GM23338 (cell line): ENCODE results near the gene TMA7B. TPM values are rescaled to one million over a fixed set of nuclear protein-coding genes. Genes with fewer than 3 reads are reported as not detected.

Source experiments
- ATAC-seq: fragments of 200-7000 bp; cut with Tn5 transposase; 3 replicates; pipeline ENCODE4 v1.9.1; 2020
- DNase-seq: peaks from one replicate; pipeline ENCODE4 v3.0.0-alpha.2; 2015; ENCODE audit warnings: low spot score
- H2AFZ ChIP-seq: fragments of 200-600 bp; sonication (generic); 2 replicates; pipeline ENCODE4 v1.8.0; 2016; ENCODE audit warnings: antibody characterized with exemption, mild to moderate bottlenecking, moderate library complexity
- H3F3A ChIP-seq: fragments of 200-600 bp; sonication (generic); replicated peaks from 2 replicates; pipeline ENCODE4 v1.8.0; 2017; ENCODE audit warnings: antibody characterized with exemption, mixed run types, low read depth
- H3K27ac ChIP-seq: fragments of 200-600 bp; sonication (generic); 2 replicates; pipeline ENCODE4 v1.6.1; 2016; ENCODE audit warnings: low read depth
- H3K27me3 ChIP-seq: fragments of 200-600 bp; sonication (generic); 2 replicates; pipeline ENCODE4 v1.8.0; 2016; ENCODE audit warnings: mild to moderate bottlenecking, mixed run types, moderate library complexity; ENCODE audit not compliant: insufficient read depth
- H3K36me3 ChIP-seq: fragments of 200-600 bp; sonication (generic); 2 replicates; pipeline ENCODE4 v1.8.0; 2016; ENCODE audit warnings: mild to moderate bottlenecking; ENCODE audit not compliant: insufficient read depth
- H3K4me1 ChIP-seq: fragments of 200-600 bp; sonication (generic); 2 replicates; pipeline ENCODE4 v1.8.0; 2016; ENCODE audit warnings: mild to moderate bottlenecking, moderate library complexity; ENCODE audit not compliant: insufficient read depth
- H3K4me2 ChIP-seq: fragments of 200-600 bp; sonication (generic); 2 replicates; pipeline ENCODE4 v1.7.1; 2017; ENCODE audit warnings: mixed run types
- H3K4me3 ChIP-seq: fragments of 200-600 bp; sonication (generic); 2 replicates; pipeline ENCODE4 v1.6.1; 2016; ENCODE audit warnings: mixed run types
- H3K79me2 ChIP-seq: fragments of 200-600 bp; sonication (generic); replicated peaks from 2 replicates; pipeline ENCODE4 v1.8.0; 2017; ENCODE audit warnings: mild to moderate bottlenecking; ENCODE audit not compliant: insufficient read depth
- H3K9me2 ChIP-seq: fragments of 200-600 bp; sonication (generic); 2 replicates; pipeline ENCODE4 v1.8.0; 2017; ENCODE audit not compliant: insufficient read depth
- H4K20me1 ChIP-seq: fragments of 200-600 bp; sonication (generic); replicated peaks from 2 replicates; pipeline ENCODE4 v1.8.0; 2017; ENCODE audit warnings: mild to moderate bottlenecking; ENCODE audit not compliant: insufficient read depth
- H3K27ac Mint-ChIP-seq: 2 replicates; pipeline ENCODE4 v1.8.0; 2020; ENCODE audit warnings: inconsistent platforms, mild to moderate bottlenecking, moderate library complexity, mixed read lengths
- H3K27me3 Mint-ChIP-seq: 3 replicates; pipeline ENCODE4 v1.8.0; 2022; ENCODE audit warnings: low read depth, mild to moderate bottlenecking, moderate library complexity, mixed read lengths, inconsistent platforms; ENCODE audit not compliant: insufficient read depth, poor library complexity
- H3K36me3 Mint-ChIP-seq: 3 replicates; pipeline ENCODE4 v1.8.0; 2021; ENCODE audit warnings: low read depth, mild to moderate bottlenecking, inconsistent platforms, moderate library complexity, mixed read lengths
- H3K4me1 Mint-ChIP-seq: 3 replicates; pipeline ENCODE4 v1.8.0; 2020; ENCODE audit warnings: mild to moderate bottlenecking, inconsistent platforms, mixed read lengths
- H3K4me3 Mint-ChIP-seq: 3 replicates; pipeline ENCODE4 v1.8.0; 2021; ENCODE audit warnings: moderate library complexity, mild to moderate bottlenecking, inconsistent platforms, mixed read lengths
- H3K9me3 Mint-ChIP-seq: 3 replicates; pipeline ENCODE4 v1.8.0; 2020; ENCODE audit warnings: moderate library complexity, mild to moderate bottlenecking, inconsistent platforms, mixed read lengths
- CREB1 ChIP-seq: fragments of 250-450 bp; sonication (Bioruptor Pico); IDR thresholded peaks from 2 replicates; pipeline ENCODE4 v1.5.0; 2020; ENCODE audit warnings: low read depth, mild to moderate bottlenecking, moderate library complexity
- CTCF ChIP-seq, 2 experiments: fragments of 200-600 bp in 1 of 2; sonication (generic) in 1 of 2; conservative IDR thresholded peaks; 2 replicates each; pipeline versions ENCODE4 v1.5.1 to v1.6.1; 2016 to 2017; ENCODE audit warnings: antibody characterized with exemption in 2 of 2, low read depth in 2 of 2, mild to moderate bottlenecking in 2 of 2, moderate library complexity in 1 of 2
- ETS1 ChIP-seq: IDR thresholded peaks from 2 replicates; pipeline ENCODE4 v1.6.1; 2016; ENCODE audit warnings: antibody characterized with exemption
- EZH2 ChIP-seq: fragments of 200-600 bp; sonication (generic); IDR thresholded peaks from one replicate; pipeline ENCODE4 v1.8.0; 2017; ENCODE audit warnings: antibody characterized with exemption, mild to moderate bottlenecking, low read depth; ENCODE audit not compliant: unreplicated experiment
- EZH2phosphoT487 ChIP-seq: fragments of 200-600 bp; sonication (generic); IDR thresholded peaks from one replicate; pipeline ENCODE4 v1.8.1; 2018; ENCODE audit warnings: antibody characterized with exemption; ENCODE audit not compliant: unreplicated experiment
- JUNB ChIP-seq: IDR thresholded peaks from one replicate; pipeline ENCODE4 v1.6.1; 2016; ENCODE audit warnings: antibody characterized with exemption; ENCODE audit not compliant: unreplicated experiment
- NANOG ChIP-seq: IDR thresholded peaks from 2 replicates; pipeline ENCODE4 v1.6.1; 2016; ENCODE audit warnings: antibody characterized with exemption, borderline replicate concordance
- REST ChIP-seq: IDR thresholded peaks from one replicate; pipeline ENCODE4 v1.6.1; 2018; ENCODE audit warnings: antibody characterized with exemption; ENCODE audit not compliant: unreplicated experiment
- STAT1 ChIP-seq: IDR thresholded peaks from one replicate; pipeline ENCODE4 v1.6.1; 2016; ENCODE audit warnings: antibody characterized with exemption; ENCODE audit not compliant: unreplicated experiment
- ZNF331 ChIP-seq: fragments of 250-450 bp; sonication (Bioruptor Pico); IDR thresholded peaks from 2 replicates; pipeline ENCODE4 v1.5.0; 2020; ENCODE audit warnings: low read depth, mild to moderate bottlenecking, moderate library complexity
- polyA plus RNA-seq: library from polyadenylated mRNA; unstranded; fragments of >200 nt; fragmentation: Nextera tagmentation; extraction: Ambion mirVana; gene quantifications from 2 replicates; pipeline ENCODE4 v1.2.1, GENCODE V29; 2016
- total RNA-seq: library from RNA; depleted of rRNA; stranded (reverse); fragments of >200 nt; shearing (Covaris generic); gene quantifications from 2 replicates; pipeline ENCODE4 v1.2.3, GENCODE V29; 2014

The TMA7B gene
- total and polyA plus RNA-seq, 2 experiments from 2014 or later = not detected

- no peak for TF ChIP-seq CTCF (conservative IDR thresholded peaks at IDR 0.05; ENCODE audit: low read depth in 2 of 2)
- TF ChIP-seq CREB1 (CRISPR knock-in tag) = no peak
- TF ChIP-seq REST = no peak
- TF ChIP-seq EZH2phosphoT487 = no peak
- no peak for TF ChIP-seq JUNB
- no peak for TF ChIP-seq STAT1
- no peak for TF ChIP-seq NANOG
- no peak for TF ChIP-seq ZNF331 (CRISPR knock-in tag)
- TF ChIP-seq ETS1 = no peak
- TF ChIP-seq EZH2 = no peak
These were observed 7.8 kb upstream of the TMA7B start (continued) for GRCh38 chr22:39952347-39952746.

GRCh38 chr22:39953101-39953500 is 7.1 kb upstream of the TMA7B start:
- peaks cover 26% of the 10 kb centered on the region for H3K4me1 Mint-ChIP-seq
- no peak overlapping the region for H3K27ac Mint-ChIP-seq
- peaks cover 8% of the 10 kb centered on the region for H3K27me3 Mint-ChIP-seq
- no peak overlapping the region for H3K4me3 ChIP-seq
- no peak overlapping the region for H3K4me2 ChIP-seq
- DNase-seq = no peak
- TF ChIP-seq REST (no peak), NANOG (no peak), EZH2 (no peak), CREB1 (CRISPR knock-in tag) (no peak)
- no peak overlapping the region for H3K4me3 Mint-ChIP-seq
- H3K9me2 ChIP-seq = peaks cover 4% of the 10 kb centered on the region; the same call in 1 of the 2 replicates
- no peak for ATAC-seq
- peaks cover 3% of the 10 kb centered on the region; the same call in 1 of the 3 replicates for H3K9me3 Mint-ChIP-seq
- H3K36me3 Mint-ChIP-seq = no peaks in the 10 kb centered on the region; the same call in 2 of the 3 replicates
- no peaks in the 10 kb centered on the region for H3K36me3 ChIP-seq
- no peaks in the 10 kb centered on the region for H4K20me1 ChIP-seq
- H3K4me1 ChIP-seq = peaks cover 4% of the 10 kb centered on the region; the same call in 1 of the 2 replicates
- no peaks in the 10 kb centered on the region for H3F3A ChIP-seq
- no peak overlapping the region for H3K27ac ChIP-seq
- no peaks in the 10 kb centered on the region for H3K27me3 ChIP-seq
- no peaks in the 10 kb centered on the region for H3K79me2 ChIP-seq
- no peak overlapping the region for H2AFZ ChIP-seq
